ENCODE results near the gene TYW1. TPM values are rescaled to one million over a fixed set of nuclear protein-coding genes. Genes with fewer than 3 reads are reported as not detected.
A peak's percentile ranks its signal among the peaks of the same experiment; 100 is the strongest.
"Not testable (repeated sequence)": the region's sequence is repeated elsewhere in the genome, so short reads cannot be mapped to it uniquely, and the experiment has no call there.

TYW1 gene
- polyA plus RNA-seq, 1 experiment, result 13.0 TPM

GRCh38 chr7:67017971-67018370, 21.3 kb downstream of the TYW1 start:
- H3K27me3 ChIP-seq (ENCODE audit: control insufficient read depth, insufficient read depth, low read length); DNase-seq (ENCODE audit: low read depth); H3K36me3 ChIP-seq (ENCODE audit: control insufficient read depth, insufficient read depth, low read length); H3K4me3 ChIP-seq (ENCODE audit: low read depth, low read length); POLR2A ChIA-PET; CTCF ChIA-PET: not testable (repeated sequence)

DNA sequence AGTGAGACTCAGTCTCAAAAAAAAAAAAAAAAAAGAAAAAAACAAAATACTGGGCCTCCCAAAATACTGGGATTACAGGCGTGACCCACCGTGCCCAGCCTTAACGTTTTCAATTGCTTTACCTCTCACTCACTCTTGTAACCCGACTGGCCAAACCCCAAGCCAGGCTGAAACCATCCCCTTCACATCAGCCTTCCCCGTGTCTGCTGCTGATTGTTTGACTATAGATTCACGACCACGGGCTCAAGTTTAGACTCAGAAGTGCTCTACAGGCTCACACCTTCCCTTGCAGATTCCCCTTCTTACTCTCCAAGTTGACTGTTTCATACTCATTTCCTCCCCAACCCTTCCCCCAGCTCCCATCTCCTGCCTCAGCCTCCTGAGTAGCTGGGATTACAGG, 22.3 kb downstream of the TYW1 start:
- no peak for DNase-seq (ENCODE audit: low read depth)
- Histone ChIP-seq H3K4me3 (ENCODE audit: low read depth, low read length) (no peak overlapping the region), H3K27me3 (ENCODE audit: control insufficient read depth, insufficient read depth, low read length) (no peaks in the 10 kb centered on the region), H3K36me3 (ENCODE audit: control insufficient read depth, insufficient read depth, low read length) (peaks cover 1% of the 10 kb centered on the region; the same call in 1 of the 2 replicates)
- no peak for TF ChIP-seq CTCF (IDR thresholded peaks at IDR 0.05; ENCODE audit: insufficient read depth, low read depth, low read length)
- ChIA-PET POLR2A (no interaction called here), CTCF (no interaction called here)

DNA sequence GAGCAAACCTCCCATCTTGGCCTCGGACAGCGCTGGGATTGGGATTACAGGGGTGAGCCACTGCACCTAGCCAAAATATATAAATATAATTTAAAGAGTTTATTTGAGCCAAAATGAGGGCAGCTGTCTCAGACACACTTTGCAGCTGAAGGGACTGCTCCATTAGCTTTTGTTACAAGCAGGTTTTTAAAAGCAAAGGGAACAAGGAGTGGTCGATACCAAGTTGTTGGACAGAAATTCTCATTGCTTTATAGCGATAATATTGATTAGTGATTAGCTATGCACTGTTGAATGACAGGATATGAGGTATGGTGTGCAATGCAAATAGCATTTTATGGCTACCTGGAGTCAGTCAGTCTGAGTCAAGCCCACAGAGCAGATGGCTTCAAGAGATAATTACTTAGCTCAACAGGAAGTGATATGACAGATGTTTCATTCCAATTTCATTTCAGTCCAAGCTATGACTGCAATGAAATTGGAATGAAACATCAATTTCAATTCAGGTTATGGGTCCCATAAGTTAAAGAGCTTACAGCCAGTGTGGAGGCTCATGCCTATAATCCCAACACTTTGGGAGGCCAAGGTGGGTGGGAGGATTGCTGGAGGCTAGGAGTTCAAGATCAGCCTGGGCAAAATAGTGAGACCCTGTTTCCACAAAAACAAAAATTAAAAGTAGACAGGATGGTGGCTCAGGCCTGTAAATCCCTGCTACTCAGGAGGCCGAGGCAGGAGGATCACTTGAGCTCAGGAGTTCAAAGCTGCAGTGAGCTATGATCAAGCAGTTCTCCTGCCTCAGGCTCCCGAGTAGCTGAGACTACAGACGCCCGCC, 23.1 kb downstream of the TYW1 start:
- no peak for DNase-seq (ENCODE audit: low read depth)
- no peak for TF ChIP-seq CTCF (IDR thresholded peaks at IDR 0.05; ENCODE audit: insufficient read depth, low read depth, low read length)
- Histone ChIP-seq H3K27me3 (ENCODE audit: control insufficient read depth, insufficient read depth, low read length) (no peaks in the 10 kb centered on the region), H3K4me3 (ENCODE audit: low read depth, low read length) (no peak overlapping the region), H3K36me3 (ENCODE audit: control insufficient read depth, insufficient read depth, low read length) (peaks cover 1% of the 10 kb centered on the region; the same call in 1 of the 2 replicates)
- ChIA-PET CTCF (interaction anchor here (1.2 kb wide), 1 partner anchor 21 kb away, joined by 3 read pairs; no protein-coding TSS in a partner anchor), POLR2A (no interaction called here)

DNA sequence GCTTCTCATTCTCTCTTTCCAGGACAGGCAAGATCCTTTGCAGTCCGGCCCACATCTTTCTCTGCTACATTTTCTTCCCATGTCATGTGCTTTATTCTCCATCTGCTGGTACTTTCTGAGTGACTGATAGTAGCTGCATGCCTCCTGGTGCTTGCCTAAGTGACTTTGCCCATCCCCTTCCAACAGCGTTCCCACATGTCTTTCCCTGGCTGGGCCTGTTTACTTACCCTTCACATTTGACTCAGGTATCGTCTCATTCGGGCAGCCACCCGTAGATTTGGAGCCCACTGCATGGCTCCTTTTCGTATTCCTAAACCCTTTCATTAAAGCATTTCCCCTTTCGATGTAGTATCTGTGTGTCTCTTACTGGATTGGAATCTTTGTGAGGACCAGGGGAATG, 24.6 kb downstream of the TYW1 start:
- H3K4me3 ChIP-seq (ENCODE audit: low read depth, low read length), result no peak overlapping the region
- no peak for DNase-seq (ENCODE audit: low read depth)
- no peaks in the 10 kb centered on the region for H3K27me3 ChIP-seq (ENCODE audit: control insufficient read depth, insufficient read depth, low read length)
- no peak for TF ChIP-seq CTCF (IDR thresholded peaks at IDR 0.05; ENCODE audit: insufficient read depth, low read depth, low read length)
- ChIA-PET CTCF (no interaction called here), POLR2A (no interaction called here)
- H3K36me3 ChIP-seq (ENCODE audit: control insufficient read depth, insufficient read depth, low read length), result peaks cover 1% of the 10 kb centered on the region; the same call in 1 of the 2 replicates

DNA sequence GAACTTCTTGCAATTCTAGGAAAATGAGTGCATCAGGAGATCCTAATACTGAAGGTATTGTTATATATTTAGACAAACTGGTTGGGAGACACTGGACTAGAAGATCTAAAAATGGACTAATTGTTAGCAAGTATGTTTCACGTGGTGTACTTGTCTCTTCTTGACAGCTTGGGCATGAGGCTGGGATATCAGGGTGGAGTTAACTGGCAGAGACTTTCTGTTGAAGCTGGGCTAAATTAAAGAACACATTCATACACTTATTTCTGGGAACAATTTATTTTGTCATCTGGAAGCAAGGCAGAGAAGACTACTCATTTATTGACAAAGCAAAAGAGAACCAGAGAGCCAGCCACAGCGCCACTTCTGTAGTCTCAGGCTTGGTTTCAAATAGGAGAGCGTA, 25.9 kb downstream of the TYW1 start:
- H3K4me3 ChIP-seq (ENCODE audit: low read depth, low read length), result no peak overlapping the region

GRCh38 chr7:67025459-67025858, 28.8 kb downstream of the TYW1 start:
- H3K4me3 ChIP-seq (ENCODE audit: low read depth, low read length); H3K27me3 ChIP-seq (ENCODE audit: control insufficient read depth, insufficient read depth, low read length); CTCF ChIA-PET; POLR2A ChIA-PET; H3K36me3 ChIP-seq (ENCODE audit: control insufficient read depth, insufficient read depth, low read length): not testable (repeated sequence)
- DNase-seq (ENCODE audit: low read depth), result peak; percentile 26

More for the DNA sequence above, 25.9 kb downstream of the TYW1 start:
- peaks cover 1% of the 10 kb centered on the region; the same call in 1 of the 2 replicates for H3K36me3 ChIP-seq (ENCODE audit: control insufficient read depth, insufficient read depth, low read length)
- TF ChIP-seq CTCF (IDR thresholded peaks at IDR 0.05; ENCODE audit: insufficient read depth, low read depth, low read length), result no peak
- POLR2A ChIA-PET, result no interaction called here
- CTCF ChIA-PET, result no interaction called here
- no peaks in the 10 kb centered on the region for H3K27me3 ChIP-seq (ENCODE audit: control insufficient read depth, insufficient read depth, low read length)
- DNase-seq (ENCODE audit: low read depth), result no peak

DNA sequence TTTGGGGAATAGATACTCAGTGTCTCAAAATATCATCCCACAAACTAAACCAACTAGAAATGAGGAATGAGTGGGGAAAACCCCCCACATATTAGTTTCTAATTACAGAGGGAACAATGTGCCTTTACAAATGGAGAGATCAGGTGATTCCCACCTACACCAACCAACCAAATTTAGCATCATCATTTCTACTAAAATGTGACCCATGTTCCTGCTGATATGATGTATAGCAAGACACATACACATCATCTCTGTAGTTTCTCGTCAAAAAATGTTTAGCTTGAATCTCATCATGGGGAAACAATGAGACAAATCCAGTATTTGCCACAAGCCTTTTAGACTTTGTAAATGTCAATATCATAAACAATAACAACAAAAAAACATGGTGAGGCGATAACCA, 35.1 kb downstream of the TYW1 start:
- POLR2A ChIA-PET; H3K4me3 ChIP-seq (ENCODE audit: low read depth, low read length); H3K27me3 ChIP-seq (ENCODE audit: control insufficient read depth, insufficient read depth, low read length); DNase-seq (ENCODE audit: low read depth); H3K36me3 ChIP-seq (ENCODE audit: control insufficient read depth, insufficient read depth, low read length): not testable (repeated sequence)
- CTCF ChIA-PET, result interaction anchor here (0.6 kb wide), 1 partner anchor 1330 kb away, joined by 3 read pairs; no protein-coding TSS in a partner anchor
